ENCODE results near the gene CARD11.

The CARD11 gene

GRCh38 chr7:2938514-2939192 is 105.0 kb downstream of the CARD11 start:
- DNase-seq: no peak

- DNase-seq: no peak
These were observed 105.8 kb downstream of the CARD11 start for GRCh38 chr7:2937701-2938513.

GRCh38 chr7:2936891-2937580 is 106.6 kb downstream of the CARD11 start:
- DNase-seq: no peak

GRCh38 chr7:2936301-2936700 is 107.4 kb downstream of the CARD11 start:
- DNase-seq: no peak

- DNase-seq: no peak
These were observed 108.5 kb downstream of the CARD11 start for GRCh38 chr7:2934984-2935740.

- no peak for DNase-seq
These were observed 109.4 kb downstream of the CARD11 start for GRCh38 chr7:2934211-2934731.

- no peak for DNase-seq
These were observed 111.0 kb downstream of the CARD11 start for GRCh38 chr7:2932402-2933251.

GRCh38 chr7:2931034-2931415 is 112.6 kb downstream of the CARD11 start:
- no peak for DNase-seq

GRCh38 chr7:2930310-2931033 is 113.2 kb downstream of the CARD11 start:
- no peak for DNase-seq

GRCh38 chr7:2929321-2930201 is 114.1 kb downstream of the CARD11 start:
- no peak for DNase-seq

- no peak for DNase-seq
These were observed 114.9 kb downstream of the CARD11 start for GRCh38 chr7:2928613-2929311.

- DNase-seq: no peak
These were observed 115.4 kb downstream of the CARD11 start for GRCh38 chr7:2928256-2928612.

- no peak for DNase-seq
These were observed 116.1 kb downstream of the CARD11 start for GRCh38 chr7:2927592-2927991.

- no peak for DNase-seq
These were observed 116.7 kb downstream of the CARD11 start for GRCh38 chr7:2926896-2927405.

GRCh38 chr7:2926120-2926895 is 117.4 kb downstream of the CARD11 start:
- DNase-seq: no peak

- no peak for DNase-seq
These were observed 118.5 kb downstream of the CARD11 start for GRCh38 chr7:2924866-2925840.

- DNase-seq: no peak
These were observed 119.6 kb downstream of the CARD11 start for GRCh38 chr7:2923886-2924574.
